Measurements from ENCODE around the gene ZBTB20. TPM values are rescaled to one million over a fixed set of nuclear protein-coding genes. Genes with fewer than 3 reads are reported as not detected.

Gene ZBTB20
- total and polyA plus RNA-seq, 2 donors (not counting 1 experiment from before 2014, with no cell fraction given), result 4.0 to 123 TPM

GRCh38 chr3:114478801-114479200 lies 668.3 kb downstream of the ZBTB20 start:
- intact Hi-C loops (cut with micrococcal nuclease), result no loop called here
- peaks cover 12% of the 10 kb centered on the region for H3K4me1 Mint-ChIP-seq
- no peaks in the 10 kb centered on the region for H3K36me3 ChIP-seq (replicated peaks in 1 of 2; ENCODE audit: control extremely low read depth in 1 of 2, control insufficient read depth in 1 of 2, extremely low read depth in 1 of 2, insufficient read depth in 2 of 2, low read length in 1 of 2)
- DNase-seq (no peak), ATAC-seq (ENCODE audit: low read depth) (no peak)
- POLR2A ChIA-PET, result interaction anchor here (0.7 kb wide), 1 partner anchor 70 kb away, joined by 9 read pairs; no protein-coding TSS in a partner anchor
- H3K4me2 ChIP-seq (replicated peaks; ENCODE audit: low read depth, low read length, poor library complexity, severe bottlenecking), result no peak overlapping the region
- no peak overlapping the region for H3K4me3 ChIP-seq (ENCODE audit: control extremely low read depth in 1 of 5, extremely low read depth in 1 of 5, insufficient read depth in 1 of 5, low read depth in 2 of 5, low read length in 4 of 5)
- TF ChIP-seq CTCF (IDR thresholded peaks at IDR 0.05) (no peak), EZH2 (IDR thresholded peaks at IDR 0.05; ENCODE audit: borderline replicate concordance, insufficient read depth, low read depth, low read length, poor library complexity, severe bottlenecking) (no peak)
- no peak overlapping the region for H3K4me3 Mint-ChIP-seq
- no peaks in the 10 kb centered on the region for H4K20me1 ChIP-seq (ENCODE audit: control insufficient read depth, insufficient read depth, low read length, poor library complexity, severe bottlenecking)
- H3K27ac Mint-ChIP-seq, result no peak overlapping the region
- no peaks in the 10 kb centered on the region for H3K4me1 ChIP-seq (ENCODE audit: control insufficient read depth in 2 of 2, insufficient read depth in 2 of 2, low read length in 2 of 2)
- H3K79me2 ChIP-seq (ENCODE audit: control insufficient read depth, insufficient read depth, low read length), result no peaks in the 10 kb centered on the region
- H3K9ac ChIP-seq (ENCODE audit: low read length), result no peak overlapping the region
- peaks cover 0 to 1% (median 0%) of the 10 kb centered on the region in 3 donors for H3K9me3 ChIP-seq (ENCODE audit: control extremely low read depth in 1 of 3, control insufficient read depth in 2 of 3, insufficient read depth in 1 of 3, low read length in 2 of 3)
- H3K9me3 Mint-ChIP-seq (ENCODE audit: insufficient read depth), result peaks cover under 1% of the 10 kb centered on the region
- CTCF ChIA-PET, result no interaction called here
- H3K27me3 Mint-ChIP-seq, result no peaks in the 10 kb centered on the region
- H2AFZ ChIP-seq (ENCODE audit: insufficient read depth, low read depth, low read length, poor library complexity, severe bottlenecking), result no peak overlapping the region
- no peak overlapping the region for H3K27ac ChIP-seq (ENCODE audit: low read length in 2 of 2)
- H3K27me3 ChIP-seq (replicated peaks in 1 of 4; ENCODE audit: control extremely low read depth in 1 of 4, control insufficient read depth in 3 of 4, insufficient read depth in 4 of 4, low read length in 3 of 4), result no peaks in the 10 kb centered on the region

GRCh38 chr3:114476511-114476910 lies 670.6 kb downstream of the ZBTB20 start:
- no peaks in the 10 kb centered on the region for H3K27me3 ChIP-seq (replicated peaks in 1 of 4; ENCODE audit: control extremely low read depth in 1 of 4, control insufficient read depth in 3 of 4, insufficient read depth in 4 of 4, low read length in 3 of 4)
- no peaks in the 10 kb centered on the region for H4K20me1 ChIP-seq (ENCODE audit: control insufficient read depth, insufficient read depth, low read length, poor library complexity, severe bottlenecking)
- Mint-ChIP-seq H3K4me3 (no peak overlapping the region), H3K27ac (no peak overlapping the region), H3K4me1 (peaks cover 4% of the 10 kb centered on the region), H3K27me3 (no peaks in the 10 kb centered on the region), H3K9me3 (ENCODE audit: insufficient read depth) (peaks cover 2% of the 10 kb centered on the region)
- ChIA-PET POLR2A (no interaction called here), CTCF (interaction anchor here (0.6 kb wide), 1 partner anchor 19 kb away, joined by 3 read pairs; no protein-coding TSS in a partner anchor)
- intact Hi-C loops (cut with micrococcal nuclease), result no loop called here
- H3K9ac ChIP-seq (ENCODE audit: low read length), result no peak overlapping the region
- H3K4me3 ChIP-seq (ENCODE audit: control extremely low read depth in 1 of 5, extremely low read depth in 1 of 5, insufficient read depth in 1 of 5, low read depth in 2 of 5, low read length in 4 of 5), result no peak overlapping the region
- ATAC-seq (ENCODE audit: low read depth), result no peak
- no peak for DNase-seq
- no peak for TF ChIP-seq CTCF (IDR thresholded peaks at IDR 0.05)
- no peak for TF ChIP-seq EZH2 (IDR thresholded peaks at IDR 0.05; ENCODE audit: borderline replicate concordance, insufficient read depth, low read depth, low read length, poor library complexity, severe bottlenecking)
- H3K79me2 ChIP-seq (ENCODE audit: control insufficient read depth, insufficient read depth, low read length), result no peaks in the 10 kb centered on the region
- H3K4me1 ChIP-seq (ENCODE audit: control insufficient read depth in 2 of 2, insufficient read depth in 2 of 2, low read length in 2 of 2), result no peaks in the 10 kb centered on the region
- H3K9me3 ChIP-seq (ENCODE audit: control extremely low read depth in 1 of 3, control insufficient read depth in 2 of 3, insufficient read depth in 1 of 3, low read length in 2 of 3), result peaks cover 0 to 1% (median 0%) of the 10 kb centered on the region in 3 donors
- no peak overlapping the region for H3K4me2 ChIP-seq (replicated peaks; ENCODE audit: low read depth, low read length, poor library complexity, severe bottlenecking)
- no peak overlapping the region for H2AFZ ChIP-seq (ENCODE audit: insufficient read depth, low read depth, low read length, poor library complexity, severe bottlenecking)
- H3K36me3 ChIP-seq (replicated peaks in 1 of 2; ENCODE audit: control extremely low read depth in 1 of 2, control insufficient read depth in 1 of 2, extremely low read depth in 1 of 2, insufficient read depth in 2 of 2, low read length in 1 of 2), result no peaks in the 10 kb centered on the region
- H3K27ac ChIP-seq (ENCODE audit: low read length in 2 of 2), result no peak overlapping the region

Measured in B cell (primary cell).